Natural killer cell (primary cell): ENCODE data around the gene CMIP. TPM values are rescaled to one million over a fixed set of nuclear protein-coding genes. Genes with fewer than 3 reads are reported as not detected.
A peak's percentile ranks its signal among the peaks of the same experiment; 100 is the strongest.

Experiments
- ATAC-seq, 3 donors: fragments of 150-1000 bp in 2 of 3; fragments of 200-7000 bp in 1 of 3; cut with Tn5 transposase; 1 replicate in 1 of 3; 2 replicates in 2 of 3; pipeline ENCODE4 v1.10.0; 2021; ENCODE audit warnings: mild to moderate bottlenecking in 2 of 3, moderate library complexity in 2 of 3
- DNase-seq, 2 donors: peaks; one replicate each; pipeline versions ENCODE4 v3.0.0 to v3.0.0-alpha.2; 2013 to 2021; ENCODE audit warnings: mixed read lengths in 1 of 2
- H3K27ac ChIP-seq: one replicate; pipeline ENCODE4 v1.5.1; 2013; ENCODE audit warnings: mild to moderate bottlenecking, low read length
- H3K27me3 ChIP-seq: one replicate; pipeline ENCODE4 v1.6.1; 2013; ENCODE audit warnings: low read length; ENCODE audit not compliant: control insufficient read depth, insufficient read depth
- H3K36me3 ChIP-seq: one replicate; pipeline ENCODE4 v1.6.1; 2013; ENCODE audit warnings: low read length; ENCODE audit not compliant: control insufficient read depth, insufficient read depth
- H3K4me1 ChIP-seq: one replicate; pipeline ENCODE4 v1.6.1; 2013; ENCODE audit warnings: low read length; ENCODE audit not compliant: control insufficient read depth, insufficient read depth
- H3K4me3 ChIP-seq: one replicate; pipeline ENCODE4 v1.5.1; 2013; ENCODE audit warnings: low read length
- H3K9me3 ChIP-seq: one replicate; pipeline ENCODE4 v1.6.1; 2013; ENCODE audit warnings: low read length; ENCODE audit not compliant: control insufficient read depth, insufficient read depth
- H3K27ac Mint-ChIP-seq, 2 donors: one replicate each; pipeline ENCODE4 v1.8.0; 2022; ENCODE audit warnings: mild to moderate bottlenecking in 2 of 2, mixed read lengths in 2 of 2, moderate library complexity in 1 of 2
- H3K27me3 Mint-ChIP-seq, 2 donors: one replicate each; pipeline ENCODE4 v1.8.0; 2022; ENCODE audit warnings: low read depth in 2 of 2, mixed read lengths in 2 of 2
- H3K36me3 Mint-ChIP-seq: one replicate; pipeline ENCODE4 v1.8.0; 2022; ENCODE audit warnings: mixed read lengths
- H3K4me1 Mint-ChIP-seq, 2 donors: one replicate each; pipeline ENCODE4 v1.8.0; 2022; ENCODE audit warnings: mixed read lengths in 2 of 2
- H3K4me3 Mint-ChIP-seq: one replicate; pipeline ENCODE4 v1.8.0; 2022; ENCODE audit warnings: mild to moderate bottlenecking, moderate library complexity, mixed read lengths
- H3K9me3 Mint-ChIP-seq, 2 donors: one replicate each; pipeline ENCODE4 v1.8.0; 2022; ENCODE audit warnings: mixed read lengths in 2 of 2
- WGBS: methylation state at CpG from one replicate; pipeline ENCODE4 v1.1.7; 2013; ENCODE audit warnings: missing lambda C conversion rate; ENCODE audit not compliant: insufficient coverage; 5-methylcytosine and 5-hydroxymethylcytosine counted together
- intact Hi-C: fragments of 100-400 bp; cut with micrococcal nuclease; formaldehyde crosslinking; loops from one replicate; pipeline ENCODE4 v1.14.2; 2022
- total RNA-seq, 4 donors: library from RNA; stranded (reverse); fragments of 120-200 nt in 1 of 4; gene quantifications; one replicate each; pipeline versions ENCODE4 v1.2.3 to v1.2.4, GENCODE V29; 2013 to 2022
- TF ChIP-seq, protein P1 (sequence below): fragments of 200-600 bp; IDR thresholded peaks from one replicate; pipeline ENCODE4 v1.8.0; 2022; ENCODE audit warnings: antibody characterized with exemption

Gene CMIP
- total RNA-seq, 3 donors from 2014 or later (not counting 1 experiment from before 2014, with no cell fraction given) = 88.2 to 115 (median 91.5) TPM

DNA sequence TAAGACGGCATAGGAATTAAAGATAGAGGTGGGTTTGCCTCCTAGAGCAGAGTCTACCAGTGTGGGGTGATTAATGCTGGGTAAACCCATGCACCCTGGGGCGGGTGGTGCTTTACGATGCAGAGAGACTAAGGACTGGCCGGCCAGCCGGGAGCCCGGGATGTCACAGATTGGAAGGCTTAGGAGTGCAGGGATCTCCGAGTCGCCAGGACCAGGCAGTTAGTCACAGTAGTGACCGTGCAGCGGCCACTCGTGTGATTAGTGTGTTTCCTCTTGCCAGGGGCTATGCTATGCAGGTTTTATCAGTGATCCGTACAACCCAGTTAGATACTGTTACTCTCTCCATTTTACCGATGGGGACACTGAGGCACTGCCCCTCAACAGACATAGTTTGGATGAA is 10.4 kb downstream of the CMIP start:
- no peaks in the 10 kb centered on the region for H3K27me3 ChIP-seq
- DNase-seq (no peak), ATAC-seq (no peak)
- TF ChIP-seq, protein P1, sequence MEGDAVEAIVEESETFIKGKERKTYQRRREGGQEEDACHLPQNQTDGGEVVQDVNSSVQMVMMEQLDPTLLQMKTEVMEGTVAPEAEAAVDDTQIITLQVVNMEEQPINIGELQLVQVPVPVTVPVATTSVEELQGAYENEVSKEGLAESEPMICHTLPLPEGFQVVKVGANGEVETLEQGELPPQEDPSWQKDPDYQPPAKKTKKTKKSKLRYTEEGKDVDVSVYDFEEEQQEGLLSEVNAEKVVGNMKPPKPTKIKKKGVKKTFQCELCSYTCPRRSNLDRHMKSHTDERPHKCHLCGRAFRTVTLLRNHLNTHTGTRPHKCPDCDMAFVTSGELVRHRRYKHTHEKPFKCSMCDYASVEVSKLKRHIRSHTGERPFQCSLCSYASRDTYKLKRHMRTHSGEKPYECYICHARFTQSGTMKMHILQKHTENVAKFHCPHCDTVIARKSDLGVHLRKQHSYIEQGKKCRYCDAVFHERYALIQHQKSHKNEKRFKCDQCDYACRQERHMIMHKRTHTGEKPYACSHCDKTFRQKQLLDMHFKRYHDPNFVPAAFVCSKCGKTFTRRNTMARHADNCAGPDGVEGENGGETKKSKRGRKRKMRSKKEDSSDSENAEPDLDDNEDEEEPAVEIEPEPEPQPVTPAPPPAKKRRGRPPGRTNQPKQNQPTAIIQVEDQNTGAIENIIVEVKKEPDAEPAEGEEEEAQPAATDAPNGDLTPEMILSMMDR = no peak
- H3K36me3 Mint-ChIP-seq = peaks cover 7% of the 10 kb centered on the region
- H3K9me3 Mint-ChIP-seq = no peaks in the 10 kb centered on the region
- intact Hi-C loops = no loop called here
- H3K4me1 ChIP-seq = peaks cover 61% of the 10 kb centered on the region
- no peaks in the 10 kb centered on the region for H3K9me3 ChIP-seq
- H3K36me3 ChIP-seq = peaks cover 21% of the 10 kb centered on the region
- H3K27ac ChIP-seq = no peak overlapping the region
- WGBS = 97% methylated on average over 13 of the region's 13 CpGs
- no peaks in the 10 kb centered on the region for H3K27me3 Mint-ChIP-seq
- no peak overlapping the region for H3K4me3 ChIP-seq
- H3K27ac Mint-ChIP-seq = peak overlapping the region in 1 of 2 donors; percentile 1
- no peak overlapping the region for H3K4me3 Mint-ChIP-seq
- H3K4me1 Mint-ChIP-seq = peaks cover 57 to 83% of the 10 kb centered on the region in 2 donors

DNA sequence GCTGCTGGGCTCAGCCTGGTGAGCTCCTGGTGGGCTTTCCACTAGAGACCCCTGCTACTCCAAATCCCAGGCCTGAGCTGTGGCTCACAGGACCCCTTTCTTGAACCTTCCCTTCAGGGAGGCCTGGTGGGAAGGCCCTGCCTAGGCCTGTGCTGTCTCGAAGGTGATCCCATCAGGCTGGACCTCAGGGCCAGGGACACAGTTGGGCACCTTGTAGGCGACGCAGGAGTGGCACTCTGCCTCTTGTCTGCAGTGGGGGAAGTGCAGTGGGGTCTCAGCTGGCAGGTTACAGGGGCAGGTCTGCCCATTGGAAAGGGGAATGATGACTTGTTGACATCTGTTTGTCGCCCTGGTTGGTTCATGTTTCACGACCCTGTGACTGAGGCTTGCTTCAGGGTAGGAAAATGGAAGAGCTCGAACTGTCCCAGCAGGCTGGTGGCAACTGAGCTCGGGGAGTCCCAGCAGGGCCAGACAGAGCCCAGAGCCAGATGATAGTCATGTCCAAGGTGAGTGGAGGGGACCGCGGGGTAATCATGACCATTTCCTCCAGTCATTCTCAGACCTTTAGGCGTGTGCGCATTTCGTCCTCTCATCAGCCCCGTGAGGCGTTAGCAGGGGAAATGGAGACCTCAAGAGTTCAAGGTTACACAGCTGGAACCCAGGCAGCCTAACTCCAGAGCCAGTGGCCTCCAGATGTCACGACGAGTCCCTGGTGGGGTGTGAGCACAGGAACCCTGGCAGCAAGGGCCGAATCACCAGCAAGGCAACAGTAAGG is 11.3 kb downstream of the CMIP start:
- ATAC-seq (no peak), DNase-seq (no peak)
- Mint-ChIP-seq H3K4me3 (no peak overlapping the region), H3K27ac (peak overlapping the region; percentile 57 to 65), H3K27me3 (no peaks in the 10 kb centered on the region), H3K4me1 (peaks cover 57 to 84% of the 10 kb centered on the region in 2 donors), H3K36me3 (peaks cover 7% of the 10 kb centered on the region), H3K9me3 (no peaks in the 10 kb centered on the region)
- Histone ChIP-seq H3K9me3 (no peaks in the 10 kb centered on the region), H3K27me3 (no peaks in the 10 kb centered on the region), H3K36me3 (peaks cover 21% of the 10 kb centered on the region), H3K4me1 (peaks cover 67% of the 10 kb centered on the region), H3K4me3 (no peak overlapping the region), H3K27ac (no peak overlapping the region)
- TF ChIP-seq, protein P1 = no peak
- 86% methylated on average over 17 of the region's 17 CpGs for WGBS
- intact Hi-C loops = no loop called here

DNA sequence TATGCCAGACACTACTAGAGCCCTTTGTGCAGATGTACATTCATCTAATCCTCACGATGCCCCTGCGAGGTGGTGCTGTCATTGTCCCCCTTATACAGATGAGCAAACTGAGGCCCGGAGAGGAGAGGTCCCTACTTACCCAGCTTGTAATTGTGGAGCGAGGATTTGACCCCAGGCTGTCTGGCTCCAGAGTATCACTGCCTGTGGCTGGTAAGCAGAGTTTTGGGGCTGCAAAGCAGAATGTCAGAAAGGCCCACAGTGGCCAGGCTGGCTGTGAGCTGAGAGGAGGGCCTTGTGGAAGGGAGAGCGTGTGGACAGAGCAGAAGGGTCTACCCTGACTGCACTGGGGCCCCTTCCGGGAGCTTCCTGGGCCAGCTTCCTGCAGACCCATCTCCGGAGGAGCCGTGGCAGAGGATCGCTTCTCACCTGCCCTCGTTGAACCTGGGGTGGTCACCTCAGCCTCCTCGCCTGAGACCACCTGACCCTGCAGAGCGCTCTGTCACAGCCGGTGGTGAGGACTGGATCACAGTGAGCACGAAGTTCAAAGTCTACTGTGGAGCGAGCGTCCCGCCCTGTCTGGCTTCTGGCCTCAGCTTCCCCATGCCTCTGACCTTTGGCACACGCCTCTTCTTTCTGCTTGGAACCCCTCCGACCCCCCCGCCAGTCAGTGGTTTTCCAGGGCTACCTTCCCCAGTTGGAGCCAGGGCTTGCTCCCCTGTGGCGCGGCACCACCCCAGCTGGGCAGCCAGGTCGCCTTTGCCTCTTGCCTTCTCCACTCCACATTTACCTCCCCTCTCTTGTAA is 12.1 kb downstream of the CMIP start:
- ATAC-seq (no peak), DNase-seq (no peak)
- Mint-ChIP-seq H3K27ac (peak overlapping the region; percentile 36 to 77), H3K27me3 (no peaks in the 10 kb centered on the region), H3K4me3 (no peak overlapping the region), H3K4me1 (peaks cover 56 to 84% of the 10 kb centered on the region in 2 donors), H3K36me3 (peaks cover 7% of the 10 kb centered on the region), H3K9me3 (no peaks in the 10 kb centered on the region)
- no peaks in the 10 kb centered on the region for H3K27me3 ChIP-seq
- H3K4me3 ChIP-seq = no peak overlapping the region
- intact Hi-C loops = no loop called here
- peaks cover 63% of the 10 kb centered on the region for H3K4me1 ChIP-seq
- H3K27ac ChIP-seq = no peak overlapping the region
- H3K36me3 ChIP-seq = peaks cover 21% of the 10 kb centered on the region
- WGBS = 95% methylated on average over 23 of the region's 23 CpGs
- TF ChIP-seq, protein P1 = no peak
- H3K9me3 ChIP-seq = no peaks in the 10 kb centered on the region
